OCI-LY3 (cell line): Measurements from ENCODE around the gene DOCK4.

Source experiments
- CTCF ChIP-seq: fragments of 200-600, 300-600 bp; sonication (generic); IDR thresholded peaks from 2 replicates; pipeline ENCODE4 v1.5.1; 2014; ENCODE audit warnings: antibody characterized with exemption, low read length, low read depth
- EZH2phosphoT487 ChIP-seq: fragments of 200-600 bp; shearing (Covaris generic); IDR thresholded peaks from 2 replicates; pipeline ENCODE4 v1.6.1; 2018; ENCODE audit warnings: antibody characterized with exemption, mixed run types, low read depth

GRCh38 chr7:112079673-112080072, 126.5 kb downstream of the DOCK4 start:
- TF ChIP-seq CTCF (peak; percentile 33), EZH2phosphoT487 (no peak)
